Cortex of kidney (tissue), 1 donor: ENCODE results near the gene INSIG2.

Source experiments
- DNase-seq: peaks from one replicate; lab custom pipeline; 2025; lab: John Stamatoyannopoulos, UW

Gene INSIG2

GRCh38 chr2:118102433-118103082 is 14.3 kb downstream of the INSIG2 start:
- no peak for DNase-seq

DNA sequence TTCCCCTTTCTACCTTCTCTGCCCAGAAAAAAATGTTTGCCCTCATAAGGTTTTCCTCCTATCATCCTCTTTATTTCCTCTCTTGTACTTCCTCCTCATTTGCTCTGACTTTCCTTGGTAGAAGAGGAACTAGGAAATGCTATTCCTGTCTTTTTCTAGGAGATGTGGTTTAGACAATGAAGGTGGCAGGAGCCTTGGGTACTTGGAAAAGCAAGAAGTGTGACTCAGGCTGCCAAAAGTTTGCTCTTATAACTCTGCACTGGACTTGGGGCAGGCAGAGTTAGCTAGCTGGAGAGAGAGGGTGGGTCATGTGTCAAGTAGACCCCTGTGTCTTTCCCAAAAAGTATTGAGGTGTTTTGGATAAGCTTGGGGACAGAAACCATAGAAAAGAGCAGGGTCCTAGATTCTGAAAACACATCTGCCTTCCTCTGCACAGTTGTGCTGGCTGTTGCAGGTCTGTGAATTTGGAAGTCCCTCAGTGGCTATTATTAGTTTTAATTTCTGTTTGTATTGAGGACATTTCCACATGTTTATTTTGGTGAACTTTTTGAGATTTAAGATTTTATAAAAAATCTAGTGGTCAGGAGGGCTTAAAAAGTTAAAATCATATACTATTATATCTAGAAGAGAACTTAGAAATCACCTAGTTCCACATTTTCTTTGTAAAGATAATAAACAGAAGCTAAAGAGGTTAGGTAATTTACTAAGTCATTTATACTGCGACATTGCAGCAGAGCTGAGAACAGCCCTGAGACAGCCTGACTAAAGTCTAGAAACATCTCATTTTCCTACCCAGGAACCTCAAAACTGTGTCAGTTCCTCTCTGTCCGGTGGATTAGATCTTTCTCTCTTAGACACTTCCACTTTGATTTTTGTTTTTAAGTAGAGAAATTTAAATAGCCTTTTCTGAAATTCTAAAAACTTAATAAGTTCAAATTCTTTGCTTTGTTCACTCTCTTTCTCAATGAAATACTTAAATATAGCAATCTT is 16.0 kb downstream of the INSIG2 start:
- no peak for DNase-seq

DNA sequence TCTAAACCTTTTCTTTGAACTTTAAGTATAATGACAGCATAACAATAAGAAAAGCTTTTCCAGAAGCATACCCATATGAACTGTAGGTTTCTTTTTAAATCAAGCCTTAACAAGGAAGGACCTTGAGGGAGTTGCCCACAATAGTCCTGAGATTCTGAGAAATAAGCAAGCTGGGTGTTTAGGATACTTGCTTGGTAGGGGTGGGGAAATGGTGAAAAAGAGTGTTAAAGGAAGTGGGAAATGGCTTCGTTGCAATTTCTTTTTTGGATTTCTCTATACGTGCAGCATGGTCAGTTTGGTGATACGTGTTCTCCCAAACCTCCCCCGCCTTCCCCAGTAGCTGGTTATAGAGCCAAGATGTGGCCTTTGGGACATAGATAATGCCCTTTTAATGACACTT is 17.2 kb downstream of the INSIG2 start:
- DNase-seq: no peak

- no peak for DNase-seq
Observed at GRCh38 chr2:118106926-118107325, 18.7 kb downstream of the INSIG2 start.

DNA sequence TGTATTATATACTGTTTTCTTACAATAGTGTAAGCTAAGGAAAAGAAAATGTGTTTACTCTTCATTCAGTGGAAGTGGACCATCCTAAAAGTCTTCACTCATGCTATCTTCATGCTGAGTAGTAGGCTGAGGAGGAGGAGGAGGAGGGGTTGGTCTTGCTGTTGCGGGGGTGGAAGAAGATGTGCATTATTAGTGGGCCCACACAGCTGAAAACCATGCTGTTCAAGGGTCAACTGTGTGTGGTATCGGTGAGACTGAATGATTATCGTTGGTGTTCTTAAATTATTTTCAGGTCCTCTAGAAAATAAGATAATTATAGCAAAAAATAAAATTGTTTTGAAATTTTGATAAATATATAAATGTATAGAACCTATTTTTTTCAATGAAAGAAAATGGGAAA is 22.0 kb downstream of the INSIG2 start:
- no peak for DNase-seq

DNA sequence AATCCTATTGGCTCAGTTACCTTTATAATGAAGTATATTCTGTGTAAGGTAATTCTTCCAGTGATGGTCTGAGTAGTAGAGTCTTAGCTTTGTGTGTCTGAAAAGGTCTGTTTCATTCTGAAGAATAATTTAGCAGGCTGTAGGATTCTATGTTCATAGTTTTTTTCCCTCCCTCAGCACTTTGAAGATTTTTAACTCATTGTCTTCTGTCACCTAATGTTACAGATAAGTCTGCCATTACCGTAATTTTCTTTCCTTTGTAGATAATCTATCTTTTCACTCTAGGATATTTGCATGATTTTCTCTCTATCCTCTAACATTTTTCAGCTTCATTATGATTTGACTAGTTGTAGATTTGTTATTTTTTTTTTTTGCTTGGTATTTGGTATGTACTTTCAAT is 22.7 kb downstream of the INSIG2 start:
- DNase-seq: no peak

- DNase-seq: no peak
Observed at GRCh38 chr2:118112771-118113334, 24.6 kb downstream of the INSIG2 start.

DNA sequence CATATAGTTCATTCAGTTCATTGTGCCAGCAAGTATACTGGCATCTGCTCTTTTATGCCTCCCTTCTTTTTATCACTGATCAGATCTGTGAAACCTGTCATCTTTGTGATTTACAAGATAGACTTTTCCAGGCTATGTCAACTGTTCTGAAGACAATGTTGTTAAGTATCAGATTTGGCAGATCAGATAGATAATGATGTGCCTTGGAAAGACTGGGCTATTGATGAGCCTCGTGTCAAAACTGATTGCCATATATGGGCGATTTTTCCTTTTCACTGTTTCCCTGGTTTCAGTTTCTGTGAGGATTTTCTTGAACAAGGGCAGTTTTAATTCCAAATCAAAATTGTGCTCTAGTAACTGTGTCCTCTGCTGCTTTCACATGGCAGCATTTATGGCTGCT is 26.6 kb downstream of the INSIG2 start:
- DNase-seq: no peak

- DNase-seq: no peak
Observed at GRCh38 chr2:118115761-118116160, 27.5 kb downstream of the INSIG2 start.

- DNase-seq: no peak
Observed at GRCh38 chr2:118118479-118118878, 30.2 kb downstream of the INSIG2 start.

DNA sequence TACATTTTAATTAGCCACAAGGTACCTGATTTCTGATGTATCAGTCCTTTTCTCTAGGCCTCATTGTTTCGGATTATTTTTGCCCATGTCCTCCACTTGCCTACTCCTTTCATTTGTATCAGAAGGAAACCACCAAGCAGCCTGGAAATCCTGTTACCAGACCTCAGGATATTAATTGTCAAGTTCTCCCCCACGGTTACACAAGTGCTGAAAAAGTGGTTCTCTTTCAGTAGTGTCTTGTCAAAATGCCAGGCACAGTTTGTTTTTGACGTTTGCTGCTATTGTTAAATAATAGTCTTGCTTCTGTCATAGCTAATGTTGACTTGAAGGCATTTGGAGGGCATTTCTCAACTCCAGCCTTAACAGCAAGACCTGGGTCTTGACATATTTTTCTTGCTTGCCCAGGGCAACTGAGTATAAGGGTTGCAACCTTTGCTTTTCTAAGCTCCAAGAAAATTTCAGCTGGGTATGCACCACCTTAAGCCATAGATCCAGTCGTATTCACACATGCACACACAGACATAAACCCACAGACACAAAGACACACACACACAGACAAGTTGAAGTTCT is 31.0 kb downstream of the INSIG2 start:
- DNase-seq: no peak

GRCh38 chr2:118119761-118120400 is 31.6 kb downstream of the INSIG2 start:
- DNase-seq: no peak

GRCh38 chr2:118120401-118120780 is 32.1 kb downstream of the INSIG2 start:
- DNase-seq: no peak

GRCh38 chr2:118121101-118121500 is 32.8 kb downstream of the INSIG2 start:
- DNase-seq: no peak

DNA sequence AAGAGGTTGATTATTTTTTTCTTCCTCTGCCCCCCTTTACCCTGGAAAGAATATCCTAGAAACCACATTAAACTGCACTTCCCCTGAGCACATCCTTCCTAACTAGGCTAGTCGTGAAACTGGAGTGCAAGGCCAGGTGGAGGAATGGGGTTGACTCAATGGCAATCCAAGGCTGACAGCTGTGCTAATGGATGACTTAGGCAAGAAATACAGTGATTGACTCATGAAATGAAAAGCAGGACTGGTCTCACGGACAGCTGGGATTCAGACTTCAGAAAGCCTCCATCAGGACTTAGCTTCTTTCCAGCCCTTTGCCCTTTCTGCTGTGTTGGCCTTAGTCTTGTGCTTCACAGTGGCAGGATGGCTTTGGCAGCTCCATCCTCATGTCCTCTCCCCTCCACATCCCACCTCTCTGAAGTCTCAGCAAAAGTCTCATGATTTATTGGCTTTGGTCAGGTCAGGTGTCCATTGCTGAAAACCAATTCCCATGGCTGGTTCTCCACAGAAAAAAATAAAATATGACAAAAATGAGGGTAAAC is 33.8 kb downstream of the INSIG2 start:
- DNase-seq: no peak

DNA sequence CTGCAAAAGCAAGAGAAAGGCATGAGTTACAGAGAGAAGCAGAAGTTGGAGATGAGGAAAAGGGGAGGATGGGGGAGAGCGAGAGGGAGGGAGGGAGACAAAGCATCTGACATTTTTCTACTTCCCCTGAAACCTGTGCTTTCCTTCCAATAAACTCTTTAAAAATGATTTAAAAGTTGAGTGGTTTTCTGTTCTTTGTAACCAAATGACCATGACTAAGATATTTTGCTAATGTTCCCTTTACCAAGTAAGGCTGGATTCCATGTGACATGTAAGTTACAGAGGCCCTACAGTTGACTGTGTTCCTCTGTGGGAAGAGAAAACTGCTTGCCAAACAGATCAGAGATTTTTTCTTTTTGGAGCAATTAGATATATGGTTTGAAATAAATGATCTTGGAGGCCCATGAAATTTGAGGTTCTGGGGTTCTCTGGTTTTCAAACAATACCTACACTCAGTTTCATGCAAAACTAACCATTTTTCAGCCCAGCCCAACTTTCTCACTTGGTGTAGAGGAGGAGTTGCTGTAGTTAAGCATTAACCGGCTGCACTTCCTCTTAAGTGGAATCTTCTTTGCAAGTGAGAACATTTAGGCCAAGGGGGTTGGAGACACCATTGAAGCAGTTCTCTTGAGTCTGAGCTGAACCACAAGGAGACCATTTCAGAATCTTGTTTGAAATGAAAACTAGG is 34.5 kb downstream of the INSIG2 start:
- DNase-seq: no peak

DNA sequence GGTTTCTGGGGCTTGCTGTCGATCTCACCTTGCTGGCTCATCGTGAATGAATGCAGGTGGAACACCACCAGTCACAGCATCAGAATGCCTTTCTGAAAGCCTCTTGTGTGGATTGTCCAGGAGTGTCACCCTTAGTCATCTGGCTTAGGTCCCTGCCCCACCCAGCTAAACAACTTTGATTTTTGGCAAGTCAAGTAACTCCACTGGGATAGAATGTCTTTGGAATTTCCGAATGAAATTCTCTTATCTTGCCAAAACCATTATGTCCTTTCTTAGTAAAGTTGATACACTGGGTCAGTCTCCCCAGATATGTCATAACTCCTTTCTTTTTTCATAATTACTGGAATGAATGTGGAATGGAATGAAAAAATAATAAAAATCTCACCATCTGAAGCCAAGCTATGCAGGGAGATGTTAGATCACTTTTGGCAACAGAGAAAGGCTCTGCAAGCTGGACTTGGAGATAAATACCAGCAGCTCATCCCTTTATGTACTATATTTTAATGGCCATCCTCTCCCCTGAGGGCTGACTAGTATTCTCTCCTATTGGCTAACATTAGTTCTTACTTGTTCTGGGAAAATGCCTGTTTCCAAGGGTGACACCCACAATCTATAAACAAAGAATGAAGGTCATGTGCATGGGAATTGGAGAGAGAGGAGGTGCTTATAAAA is 35.4 kb downstream of the INSIG2 start:
- DNase-seq: no peak

- no peak for DNase-seq
Observed at GRCh38 chr2:118124288-118124891, 36.1 kb downstream of the INSIG2 start.

GRCh38 chr2:118127250-118127649 is 39.0 kb downstream of the INSIG2 start:
- no peak for DNase-seq

DNA sequence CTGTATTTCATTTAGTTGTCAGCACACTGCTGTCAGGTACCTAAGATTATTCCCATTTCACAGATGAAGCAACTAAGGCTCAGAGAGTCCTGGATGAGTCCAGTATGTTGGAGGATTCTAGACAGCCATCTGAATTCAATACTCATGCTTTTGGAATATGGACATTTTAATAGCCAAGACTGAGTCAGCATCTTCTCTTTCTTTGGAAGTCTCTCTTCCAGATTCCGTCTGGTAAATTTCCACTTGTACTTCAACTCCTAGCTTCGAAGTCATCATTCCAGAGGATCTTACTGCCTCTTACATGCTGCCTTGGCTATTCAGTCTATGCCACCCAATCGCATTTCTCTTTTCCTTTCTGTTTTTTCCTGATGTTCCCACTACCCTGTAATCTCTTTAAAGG is 40.6 kb downstream of the INSIG2 start:
- DNase-seq: no peak
